ENCODE data around the gene C1QTNF6. TPM values are rescaled to one million over a fixed set of nuclear protein-coding genes. Genes with fewer than 3 reads are reported as not detected.

Gene C1QTNF6
- total RNA-seq, 1 donor from 2014 or later, result 5.3 TPM

GRCh38 chr22:37229012-37229804 lies 41.2 kb upstream of the C1QTNF6 start:
- Histone ChIP-seq H3K9me3 (no peaks in the 10 kb centered on the region), H3K36me3 (peaks cover 33% of the 10 kb centered on the region), H3K27ac (peak overlapping the region; percentile 81), H3K4me3 (peak overlapping the region; percentile 8), H3K27me3 (ENCODE audit: low read depth) (no peaks in the 10 kb centered on the region), H3K4me1 (peaks cover 35% of the 10 kb centered on the region)
- TF ChIP-seq, protein P1, sequence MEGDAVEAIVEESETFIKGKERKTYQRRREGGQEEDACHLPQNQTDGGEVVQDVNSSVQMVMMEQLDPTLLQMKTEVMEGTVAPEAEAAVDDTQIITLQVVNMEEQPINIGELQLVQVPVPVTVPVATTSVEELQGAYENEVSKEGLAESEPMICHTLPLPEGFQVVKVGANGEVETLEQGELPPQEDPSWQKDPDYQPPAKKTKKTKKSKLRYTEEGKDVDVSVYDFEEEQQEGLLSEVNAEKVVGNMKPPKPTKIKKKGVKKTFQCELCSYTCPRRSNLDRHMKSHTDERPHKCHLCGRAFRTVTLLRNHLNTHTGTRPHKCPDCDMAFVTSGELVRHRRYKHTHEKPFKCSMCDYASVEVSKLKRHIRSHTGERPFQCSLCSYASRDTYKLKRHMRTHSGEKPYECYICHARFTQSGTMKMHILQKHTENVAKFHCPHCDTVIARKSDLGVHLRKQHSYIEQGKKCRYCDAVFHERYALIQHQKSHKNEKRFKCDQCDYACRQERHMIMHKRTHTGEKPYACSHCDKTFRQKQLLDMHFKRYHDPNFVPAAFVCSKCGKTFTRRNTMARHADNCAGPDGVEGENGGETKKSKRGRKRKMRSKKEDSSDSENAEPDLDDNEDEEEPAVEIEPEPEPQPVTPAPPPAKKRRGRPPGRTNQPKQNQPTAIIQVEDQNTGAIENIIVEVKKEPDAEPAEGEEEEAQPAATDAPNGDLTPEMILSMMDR (IDR thresholded peaks at IDR 0.05), result no peak
- intact Hi-C loops (cut with DNase I), result no loop called here
- ATAC-seq (peak; percentile 2 to 12), DNase-seq (no peak)

DNA sequence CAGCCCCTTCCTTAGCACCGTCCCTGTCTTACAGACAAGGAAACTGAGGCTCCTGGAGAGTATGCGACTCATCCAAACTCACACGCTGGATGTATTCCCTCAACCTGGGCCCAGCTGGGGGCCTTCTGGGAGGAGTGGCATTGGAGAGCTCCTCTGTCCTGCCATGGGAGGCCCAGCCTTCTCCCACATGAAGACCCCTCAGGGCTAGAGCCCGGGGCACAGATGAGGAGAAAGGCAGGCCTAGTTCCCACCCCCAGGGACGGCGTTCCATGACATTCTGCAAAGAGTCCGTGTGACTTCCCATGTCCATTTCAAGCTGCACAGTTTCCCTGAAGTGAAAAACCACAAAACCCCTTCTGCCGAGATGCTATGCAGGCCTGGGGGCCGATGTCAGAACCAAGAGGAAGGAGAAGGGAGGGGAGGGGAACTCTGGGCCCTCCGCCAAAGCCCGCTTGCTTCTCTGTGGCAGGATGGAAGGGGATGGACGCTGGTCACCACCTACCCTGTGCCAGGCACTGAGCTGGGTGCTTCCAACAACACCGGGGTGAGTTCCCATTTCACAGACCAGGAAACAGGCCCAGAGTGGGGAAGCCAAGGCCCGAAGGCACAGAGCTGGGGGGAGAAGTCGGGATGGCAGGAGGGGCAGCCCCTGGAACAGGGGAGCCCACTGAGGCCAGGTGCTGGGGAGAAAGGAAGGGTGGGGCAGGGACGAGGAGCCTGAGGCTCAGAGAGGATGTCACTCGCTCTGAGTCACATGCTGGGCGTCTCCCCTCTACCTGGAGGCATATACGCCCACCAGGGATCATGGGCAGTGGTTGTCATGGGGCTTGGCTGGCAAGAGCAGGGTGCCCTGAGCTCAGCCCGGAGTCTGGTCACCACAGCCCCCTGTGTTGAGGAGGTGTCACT lies 40.3 kb upstream of the C1QTNF6 start:
- Histone ChIP-seq H3K36me3 (peaks cover 33% of the 10 kb centered on the region), H3K4me3 (no peak overlapping the region), H3K27me3 (ENCODE audit: low read depth) (no peaks in the 10 kb centered on the region), H3K4me1 (peaks cover 35% of the 10 kb centered on the region), H3K27ac (peak overlapping the region; percentile 81), H3K9me3 (no peaks in the 10 kb centered on the region)
- intact Hi-C loops (cut with DNase I), result no loop called here
- ATAC-seq (peak in 1 of 2 donors; percentile 7), DNase-seq (no peak)
- TF ChIP-seq, protein P1 (IDR thresholded peaks at IDR 0.05), result no peak

DNA sequence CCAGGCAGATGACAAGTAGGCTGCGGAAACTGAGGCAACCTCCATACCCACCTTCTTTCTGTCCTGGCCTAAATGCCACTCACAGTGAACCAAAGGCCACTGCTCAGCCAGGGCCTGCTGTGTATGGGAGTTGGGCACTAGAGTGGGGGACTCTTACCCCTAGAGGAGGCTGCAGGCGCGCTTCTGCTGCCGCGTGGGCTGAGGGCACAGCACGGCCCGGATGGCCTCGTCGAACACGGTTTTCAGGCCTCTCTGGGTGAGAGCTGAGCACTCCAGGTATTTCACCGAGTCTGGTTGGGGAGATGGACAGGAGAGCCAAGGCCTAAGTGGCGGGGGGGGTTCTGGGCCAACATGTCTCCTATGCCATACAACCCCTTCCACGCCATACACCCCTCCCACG lies 38.5 kb upstream of the C1QTNF6 start:
- peaks cover 26% of the 10 kb centered on the region for H3K36me3 ChIP-seq
- no peak overlapping the region for H3K27ac ChIP-seq
- no peak overlapping the region for H3K4me3 ChIP-seq
- intact Hi-C loops (cut with DNase I), result no loop called here
- TF ChIP-seq, protein P1 (IDR thresholded peaks at IDR 0.05), result no peak
- peaks cover 35% of the 10 kb centered on the region for H3K4me1 ChIP-seq
- ATAC-seq (no peak), DNase-seq (no peak)
- no peaks in the 10 kb centered on the region for H3K27me3 ChIP-seq (ENCODE audit: low read depth)
- no peaks in the 10 kb centered on the region for H3K9me3 ChIP-seq

- ATAC-seq, result no peak
- Histone ChIP-seq H3K27ac (no peak overlapping the region), H3K4me1 (peaks cover 34% of the 10 kb centered on the region), H3K4me3 (no peak overlapping the region), H3K27me3 (ENCODE audit: low read depth) (no peaks in the 10 kb centered on the region), H3K36me3 (peaks cover 24% of the 10 kb centered on the region), H3K9me3 (no peaks in the 10 kb centered on the region)
- TF ChIP-seq, protein P1 (IDR thresholded peaks at IDR 0.05), result no peak
- DNase-seq, result no peak
- intact Hi-C loops (cut with DNase I), result no loop called here
These were observed 38.0 kb upstream of the C1QTNF6 start for GRCh38 chr22:37226087-37226486.

DNA sequence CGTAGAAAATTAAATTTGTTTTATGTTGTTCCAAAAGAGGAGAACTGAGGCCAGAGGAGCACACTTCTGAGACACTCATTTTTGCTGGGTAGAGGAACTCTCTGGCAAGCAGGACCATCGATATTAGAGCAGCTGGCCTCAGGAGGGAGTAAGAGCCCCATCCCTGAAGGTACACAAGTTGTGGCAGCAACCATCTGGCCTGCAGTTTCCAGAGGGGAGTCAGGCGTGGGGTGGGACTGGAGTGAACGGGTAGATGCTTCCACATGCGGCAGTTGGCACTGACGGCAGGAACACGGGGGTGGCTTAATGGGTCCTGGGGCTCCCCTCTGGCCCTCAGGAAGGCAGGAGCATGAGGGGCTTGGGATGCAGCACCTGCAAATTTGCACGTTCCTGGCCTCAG lies 37.4 kb upstream of the C1QTNF6 start:
- H3K27ac ChIP-seq, result no peak overlapping the region
- H3K36me3 ChIP-seq, result peaks cover 22% of the 10 kb centered on the region
- no peak for DNase-seq
- TF ChIP-seq, protein P1 (IDR thresholded peaks at IDR 0.05), result no peak
- peaks cover 28% of the 10 kb centered on the region for H3K4me1 ChIP-seq
- no peak overlapping the region for H3K4me3 ChIP-seq
- intact Hi-C loops (cut with DNase I), result no loop called here
- no peak for ATAC-seq
- H3K9me3 ChIP-seq, result no peaks in the 10 kb centered on the region
- H3K27me3 ChIP-seq (ENCODE audit: low read depth), result no peaks in the 10 kb centered on the region

All from lower lobe of right lung (tissue), 2 donors.